ENCODE measurements around the gene ERC2.

Gene ERC2

GRCh38 chr3:55766753-55767152 lies 701.5 kb downstream of the ERC2 start (continued):
- TF ChIP-seq ZBTB17 (tag by site-specific recombination; IDR thresholded peaks at IDR 0.05) (no peak), ZNF518A (tag by site-specific recombination; conservative IDR thresholded peaks at IDR 0.05; ENCODE audit: low read depth) (no peak), ZNF830 (tag by site-specific recombination; IDR thresholded peaks at IDR 0.05; ENCODE audit: low read depth) (no peak), ZNF610 (tag by site-specific recombination; IDR thresholded peaks at IDR 0.05; ENCODE audit: borderline replicate concordance) (no peak), INSM2 (tag by site-specific recombination; IDR thresholded peaks at IDR 0.05) (no peak), PATZ1 (tag by site-specific recombination; IDR thresholded peaks at IDR 0.05) (no peak), ZNF629 (tag by site-specific recombination; IDR thresholded peaks at IDR 0.05) (no peak), ZNF639 (tag by site-specific recombination; IDR thresholded peaks at IDR 0.05) (no peak)

- Histone ChIP-seq H3K4me3 (ENCODE audit: low read depth, low read length) (no peak overlapping the region), H3K36me3 (ENCODE audit: control insufficient read depth in 2 of 2, insufficient read depth in 1 of 2, low read length in 2 of 2) (no peaks in the 10 kb centered on the region), H3K4me1 (ENCODE audit: control insufficient read depth, insufficient read depth, low read length) (no peaks in the 10 kb centered on the region), H3K27ac (ENCODE audit: extremely low read depth, low read depth, low read length) (no peak overlapping the region), H3K9me3 (ENCODE audit: control insufficient read depth, insufficient read depth, low read depth, low read length) (no peaks in the 10 kb centered on the region)
- CTCF ChIA-PET: no interaction called here
- POLR2A ChIA-PET: no interaction called here
- TF ChIP-seq ZNF202 (tag by site-specific recombination; IDR thresholded peaks at IDR 0.05; ENCODE audit: borderline replicate concordance) (no peak), REST (tag by site-specific recombination; IDR thresholded peaks at IDR 0.05) (no peak), ZNF18 (tag by site-specific recombination; IDR thresholded peaks at IDR 0.05) (no peak), SCRT2 (tag by site-specific recombination; IDR thresholded peaks at IDR 0.05) (no peak), ZNF10 (tag by site-specific recombination; IDR thresholded peaks at IDR 0.05) (no peak), ZSCAN5A (tag by site-specific recombination; IDR thresholded peaks at IDR 0.05) (no peak), ZNF114 (tag by site-specific recombination; IDR thresholded peaks at IDR 0.05) (no peak), PATZ1 (tag by site-specific recombination; IDR thresholded peaks at IDR 0.05) (no peak)
These were observed 702.2 kb downstream of the ERC2 start for GRCh38 chr3:55765906-55766701.

All from HEK293 (cell line).